Measurements from ENCODE around the gene CDH20. TPM values are rescaled to one million over a fixed set of nuclear protein-coding genes. Genes with fewer than 3 reads are reported as not detected.

The CDH20 gene
- total RNA-seq, 4 donors from 2014 or later: 5.9 TPM; not detected in 3

DNA sequence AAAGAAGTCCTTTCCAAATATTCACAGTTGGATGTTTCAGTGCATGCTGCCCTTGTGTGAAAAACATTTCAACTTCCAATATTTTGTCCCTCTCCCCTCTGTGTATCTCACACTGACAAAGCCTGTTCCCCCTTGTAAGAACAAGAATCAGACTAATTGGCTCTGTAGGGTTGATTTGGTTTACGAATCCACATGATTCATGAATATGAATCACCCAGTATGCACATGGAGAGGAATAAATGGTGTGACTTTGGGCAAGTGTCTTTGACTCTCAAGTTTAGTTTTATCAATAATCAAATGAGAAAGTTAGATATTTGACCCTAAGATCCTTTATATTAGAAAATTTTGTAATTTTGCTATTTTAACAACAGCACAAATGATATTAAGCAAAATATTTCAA, 9.3 kb upstream of the CDH20 start:
- TF ChIP-seq, protein P1, sequence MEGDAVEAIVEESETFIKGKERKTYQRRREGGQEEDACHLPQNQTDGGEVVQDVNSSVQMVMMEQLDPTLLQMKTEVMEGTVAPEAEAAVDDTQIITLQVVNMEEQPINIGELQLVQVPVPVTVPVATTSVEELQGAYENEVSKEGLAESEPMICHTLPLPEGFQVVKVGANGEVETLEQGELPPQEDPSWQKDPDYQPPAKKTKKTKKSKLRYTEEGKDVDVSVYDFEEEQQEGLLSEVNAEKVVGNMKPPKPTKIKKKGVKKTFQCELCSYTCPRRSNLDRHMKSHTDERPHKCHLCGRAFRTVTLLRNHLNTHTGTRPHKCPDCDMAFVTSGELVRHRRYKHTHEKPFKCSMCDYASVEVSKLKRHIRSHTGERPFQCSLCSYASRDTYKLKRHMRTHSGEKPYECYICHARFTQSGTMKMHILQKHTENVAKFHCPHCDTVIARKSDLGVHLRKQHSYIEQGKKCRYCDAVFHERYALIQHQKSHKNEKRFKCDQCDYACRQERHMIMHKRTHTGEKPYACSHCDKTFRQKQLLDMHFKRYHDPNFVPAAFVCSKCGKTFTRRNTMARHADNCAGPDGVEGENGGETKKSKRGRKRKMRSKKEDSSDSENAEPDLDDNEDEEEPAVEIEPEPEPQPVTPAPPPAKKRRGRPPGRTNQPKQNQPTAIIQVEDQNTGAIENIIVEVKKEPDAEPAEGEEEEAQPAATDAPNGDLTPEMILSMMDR (IDR thresholded peaks at IDR 0.05): no peak
- no peak for TF ChIP-seq POLR2A (IDR thresholded peaks at IDR 0.05)
- intact Hi-C loops (cut with DNase I; ENCODE audit: low total_unique reads): no loop called here
- no peaks in the 10 kb centered on the region for H3K9me3 ChIP-seq

DNA sequence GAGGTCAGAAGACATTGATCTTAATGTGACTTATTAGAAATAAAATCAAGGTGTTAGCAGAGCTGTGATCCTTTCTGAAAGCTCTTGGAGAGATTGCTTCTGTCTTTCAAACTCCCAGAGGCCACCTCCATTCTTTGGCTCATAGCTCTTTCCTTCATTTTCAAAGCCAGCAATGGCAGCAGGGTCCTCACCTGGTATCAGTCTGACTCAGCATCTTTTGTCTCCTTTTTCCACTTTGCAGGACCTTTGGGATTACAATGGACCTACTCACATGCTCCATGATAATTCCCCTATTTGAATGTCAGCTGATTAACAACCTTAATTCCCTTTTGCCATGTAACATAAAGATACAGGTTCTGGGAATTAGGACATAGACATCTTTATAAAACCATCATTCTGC, 6.8 kb upstream of the CDH20 start:
- intact Hi-C loops (cut with DNase I; ENCODE audit: low total_unique reads): no loop called here

More for the DNA sequence above, 9.3 kb upstream of the CDH20 start:
- H3K4me3 ChIP-seq: no peak overlapping the region
- no peak overlapping the region for H3K27ac ChIP-seq
- H3K4me1 ChIP-seq: no peaks in the 10 kb centered on the region
- H3K27me3 ChIP-seq: no peaks in the 10 kb centered on the region
- no peak for DNase-seq
- H3K36me3 ChIP-seq: no peaks in the 10 kb centered on the region

GRCh38 chr18:61329398-61329797, 3.8 kb upstream of the CDH20 start:
- no peak for DNase-seq
- TF ChIP-seq POLR2A (IDR thresholded peaks at IDR 0.05): no peak
- TF ChIP-seq, protein P1 (IDR thresholded peaks at IDR 0.05): no peak
- H3K9me3 ChIP-seq: no peaks in the 10 kb centered on the region
- intact Hi-C loops (cut with DNase I; ENCODE audit: low total_unique reads): no loop called here
- no peaks in the 10 kb centered on the region for H3K36me3 ChIP-seq
- H3K27ac ChIP-seq: no peak overlapping the region
- no peak overlapping the region for H3K4me3 ChIP-seq
- H3K27me3 ChIP-seq: peaks cover 0 to 6% of the 10 kb centered on the region in 2 donors
- H3K4me1 ChIP-seq: no peaks in the 10 kb centered on the region

More for the DNA sequence above, 6.8 kb upstream of the CDH20 start:
- no peak overlapping the region for H3K4me3 ChIP-seq
- no peaks in the 10 kb centered on the region for H3K36me3 ChIP-seq
- H3K9me3 ChIP-seq: no peaks in the 10 kb centered on the region
- H3K4me1 ChIP-seq: no peaks in the 10 kb centered on the region
- no peaks in the 10 kb centered on the region for H3K27me3 ChIP-seq
- no peak for TF ChIP-seq POLR2A (IDR thresholded peaks at IDR 0.05)
- TF ChIP-seq, protein P1 (IDR thresholded peaks at IDR 0.05): no peak
- H3K27ac ChIP-seq: no peak overlapping the region
- no peak for DNase-seq

DNA sequence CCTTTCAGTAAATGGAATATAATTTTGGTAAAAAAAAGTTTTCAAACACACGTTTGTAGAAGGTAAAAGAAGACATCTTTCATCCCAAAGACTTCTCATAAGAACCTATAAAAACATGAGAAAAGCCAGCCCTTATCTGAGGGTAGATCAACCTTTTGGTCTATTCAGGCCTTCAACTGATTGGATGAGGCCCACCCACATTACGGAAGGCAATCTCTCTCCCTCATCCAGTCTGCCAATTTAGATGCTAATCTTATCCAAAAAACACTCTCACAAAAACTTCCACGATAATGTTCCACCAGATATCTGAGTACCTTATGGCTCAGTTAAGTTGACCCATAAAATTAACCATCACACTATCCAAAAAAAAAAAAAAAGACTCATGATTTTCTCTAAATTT, 2.2 kb upstream of the CDH20 start:
- TF ChIP-seq POLR2A (IDR thresholded peaks at IDR 0.05): no peak
- TF ChIP-seq, protein P1 (IDR thresholded peaks at IDR 0.05): no peak
- H3K27me3 ChIP-seq: peaks cover 0 to 10% of the 10 kb centered on the region in 2 donors
- intact Hi-C loops (cut with DNase I; ENCODE audit: low total_unique reads): no loop called here

GRCh38 chr18:61333746-61334490, 688 bp downstream of the CDH20 start:
- Histone ChIP-seq H3K4me1 (no peaks in the 10 kb centered on the region), H3K27me3 (peaks cover 0 to 10% of the 10 kb centered on the region in 2 donors), H3K4me3 (no peak overlapping the region), H3K36me3 (no peaks in the 10 kb centered on the region), H3K27ac (no peak overlapping the region), H3K9me3 (no peaks in the 10 kb centered on the region)
- intact Hi-C loops (cut with DNase I; ENCODE audit: low total_unique reads): no loop called here
- no peak for DNase-seq
- no peak for TF ChIP-seq POLR2A (IDR thresholded peaks at IDR 0.05)
- TF ChIP-seq, protein P1 (IDR thresholded peaks at IDR 0.05): no peak

More for the DNA sequence above, 2.2 kb upstream of the CDH20 start:
- no peaks in the 10 kb centered on the region for H3K36me3 ChIP-seq
- no peak for DNase-seq
- H3K27ac ChIP-seq: no peak overlapping the region
- no peaks in the 10 kb centered on the region for H3K9me3 ChIP-seq
- H3K4me1 ChIP-seq: no peaks in the 10 kb centered on the region
- H3K4me3 ChIP-seq: no peak overlapping the region

Measured in uterus (tissue), 4 donors.